Cardiac fibroblast (primary cell): ENCODE measurements around the gene PRCC.

Experiments used
- DNase-seq, 2 donors: peaks; one replicate each; pipeline versions ENCODE4 v3.0.0 to v3.0.0-alpha.2; 2010; ENCODE audit warnings: low read depth in 2 of 2
- H3K4me3 ChIP-seq, 2 donors: replicated peaks in 1 of 2; 1 replicate in 1 of 2; 2 replicates in 1 of 2; pipeline ENCODE4 v1.5.1; 2011; ENCODE audit warnings: low read depth in 2 of 2, low read length in 2 of 2, mild to moderate bottlenecking in 2 of 2, moderate library complexity in 1 of 2
- CTCF ChIP-seq: IDR thresholded peaks from one replicate; pipeline ENCODE4 v1.5.1; 2011; ENCODE audit warnings: low read depth, mild to moderate bottlenecking, low read length, inconsistent platforms

Gene PRCC

GRCh38 chr1:156801409-156802121 is 34.2 kb downstream of the PRCC start:
- TF ChIP-seq CTCF, result peak; percentile 12
- peak; percentile 30 to 92 for DNase-seq
- H3K4me3 ChIP-seq, result no peak overlapping the region

- no peak for DNase-seq
- no peak overlapping the region for H3K4me3 ChIP-seq
- TF ChIP-seq CTCF, result no peak
Measured at GRCh38 chr1:156802421-156802935, 35.1 kb downstream of the PRCC start.

- no peak for TF ChIP-seq CTCF
- no peak overlapping the region for H3K4me3 ChIP-seq
- DNase-seq, result no peak
Measured at GRCh38 chr1:156803086-156803851, 35.9 kb downstream of the PRCC start.

DNA sequence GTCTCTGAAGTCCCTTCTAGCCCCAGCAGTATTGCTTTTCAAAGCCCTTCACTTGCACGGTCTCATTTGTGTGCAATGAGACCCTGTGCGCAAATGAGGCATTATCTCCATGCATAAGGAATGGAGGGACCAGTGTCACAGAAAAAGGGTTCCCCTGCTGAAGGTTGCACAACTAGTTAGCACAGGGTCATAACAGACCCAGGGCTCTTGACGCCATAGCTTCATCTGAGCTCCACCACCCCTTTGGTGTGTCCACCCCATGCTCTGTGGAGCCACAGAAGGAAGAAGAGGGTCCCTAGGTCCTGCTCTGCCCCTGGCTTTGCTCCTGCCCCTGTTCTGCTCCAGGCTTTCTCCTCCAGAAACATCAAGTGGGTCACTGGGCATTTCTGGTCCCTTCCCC is 36.7 kb downstream of the PRCC start:
- no peak overlapping the region for H3K4me3 ChIP-seq
- no peak for TF ChIP-seq CTCF
- no peak for DNase-seq

- no peak overlapping the region for H3K4me3 ChIP-seq
- no peak for TF ChIP-seq CTCF
- DNase-seq, result peak in 1 of 2 donors; percentile 46
Measured at GRCh38 chr1:156804572-156805243, 37.4 kb downstream of the PRCC start.

DNA sequence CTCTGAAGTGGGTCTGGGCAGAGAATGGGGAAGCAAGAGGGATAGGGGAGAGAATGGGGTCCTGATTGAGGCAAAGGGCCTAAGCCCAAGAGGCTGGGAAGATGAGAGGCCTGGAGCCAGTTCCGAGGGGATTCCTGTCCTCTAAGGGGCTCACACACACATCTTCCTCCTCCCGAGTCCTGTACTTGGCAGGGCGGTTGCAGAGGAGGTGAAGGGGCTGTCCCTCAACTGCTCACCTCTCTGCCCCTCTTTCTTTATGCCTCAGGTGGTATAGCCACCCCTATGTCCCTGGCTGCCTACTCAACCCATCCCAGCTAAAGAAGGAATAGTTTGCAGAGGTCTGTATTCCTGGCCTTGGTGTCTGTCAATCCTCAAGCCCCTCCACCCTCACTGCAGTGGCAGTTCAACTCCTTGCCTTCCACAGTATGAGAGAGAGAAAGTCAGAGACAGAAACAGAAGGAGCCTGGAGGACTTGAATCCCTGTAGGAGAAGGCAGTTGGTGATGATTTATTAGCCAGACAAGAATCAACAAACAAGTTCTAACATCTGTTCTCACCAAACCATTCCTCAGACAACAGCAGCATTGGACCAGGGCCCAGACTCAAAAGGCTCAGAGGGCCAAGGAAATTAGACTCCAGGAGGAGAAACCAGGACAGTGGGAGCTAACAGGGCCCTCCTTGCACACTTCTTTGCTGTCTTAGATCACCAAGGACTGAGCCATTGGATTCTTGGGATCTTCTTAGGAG is 38.6 kb downstream of the PRCC start:
- TF ChIP-seq CTCF, result no peak
- DNase-seq, result peak; percentile 34 to 83
- no peak overlapping the region for H3K4me3 ChIP-seq
